B cell (primary cell): ENCODE results near the gene KCNQ1OT1. TPM values are rescaled to one million over a fixed set of nuclear protein-coding genes. Genes with fewer than 3 reads are reported as not detected.

ENCODE experiments used
- ATAC-seq: fragments of 200-7000 bp; cut with Tn5 transposase; one replicate; pipeline ENCODE4 v1.10.0; 2021; ENCODE audit warnings: low read depth, mild to moderate bottlenecking, moderate number of reproducible peaks, moderate library complexity
- CTCF ChIA-PET: fragments of 350-600 bp; sonication (Branson Sonifier 250); formaldehyde crosslinking; loops from one replicate; lab custom pipeline; 2021; ENCODE audit warnings: antibody characterized with exemption, inconsistent platforms; lab: Charles Lee
- POLR2A ChIA-PET: fragments of 350-600 bp; sonication (Branson Sonifier 250); formaldehyde crosslinking; loops from one replicate; lab custom pipeline; 2021; ENCODE audit warnings: antibody characterized with exemption; lab: Charles Lee
- DNase-seq: peaks from one replicate; pipeline ENCODE4 v3.0.0; 2013
- H2AFZ ChIP-seq: 2 replicates; pipeline ENCODE4 v1.6.1; 2012; ENCODE audit warnings: mild to moderate bottlenecking, low read depth, low read length; ENCODE audit not compliant: insufficient read depth, poor library complexity, severe bottlenecking
- H3K27ac ChIP-seq, 2 donors: 1 replicate in 1 of 2; 2 replicates in 1 of 2; pipeline ENCODE4 v1.5.1; 2012 to 2013; ENCODE audit warnings: low read length in 2 of 2, mild to moderate bottlenecking in 2 of 2, moderate library complexity in 1 of 2
- H3K27me3 ChIP-seq, 4 experiments: fragments of 200-600 bp in 1 of 4; sonication (generic) in 1 of 4; replicated peaks in 1 of 4; 1 replicate in 2 of 4; 2 replicates in 2 of 4; pipeline versions ENCODE4 v1.6.1 to v1.7.0; 2013 to 2016; ENCODE audit warnings: low read length in 3 of 4, mild to moderate bottlenecking in 2 of 4, mixed read lengths in 1 of 4, moderate library complexity in 1 of 4; ENCODE audit not compliant: insufficient read depth in 4 of 4, control insufficient read depth in 3 of 4; ENCODE audit errors: control extremely low read depth in 1 of 4
- H3K36me3 ChIP-seq, 2 experiments: replicated peaks in 1 of 2; 1 replicate in 1 of 2; 2 replicates in 1 of 2; pipeline versions ENCODE4 v1.6.1 to v1.7.1; 2013; ENCODE audit warnings: low read length in 1 of 2; ENCODE audit not compliant: insufficient read depth in 2 of 2, control insufficient read depth in 1 of 2; ENCODE audit errors: control extremely low read depth in 1 of 2, extremely low read depth in 1 of 2
- H3K4me1 ChIP-seq, 2 donors: fragments of 200-600 bp in 1 of 2; sonication (generic) in 1 of 2; 1 replicate in 1 of 2; 2 replicates in 1 of 2; pipeline versions ENCODE4 v1.5.1 to v1.6.1; 2013 to 2017; ENCODE audit warnings: low read length in 2 of 2; ENCODE audit not compliant: control insufficient read depth in 2 of 2, insufficient read depth in 2 of 2
- H3K4me2 ChIP-seq: replicated peaks from 2 replicates; pipeline ENCODE3; 2012; ENCODE audit warnings: mild to moderate bottlenecking, low read depth, low read length; ENCODE audit not compliant: poor library complexity, severe bottlenecking
- H3K4me3 ChIP-seq, 5 experiments: fragments of 200-600 bp in 1 of 5; sonication (generic) in 1 of 5; 1 replicate in 3 of 5; 2 replicates in 2 of 5; pipeline versions ENCODE4 v1.5.1 to v1.7.0; 2011 to 2016; ENCODE audit warnings: low read length in 4 of 5, mild to moderate bottlenecking in 4 of 5, low read depth in 2 of 5, control low read depth in 1 of 5, moderate library complexity in 1 of 5; ENCODE audit not compliant: insufficient read depth in 1 of 5; ENCODE audit errors: control extremely low read depth in 1 of 5, extremely low read depth in 1 of 5
- H3K79me2 ChIP-seq: fragments of 200-600 bp; sonication (generic); one replicate; pipeline ENCODE4 v1.6.0; 2016; ENCODE audit warnings: low read length; ENCODE audit not compliant: control insufficient read depth, insufficient read depth
- H3K9ac ChIP-seq: fragments of 200-600 bp; sonication (generic); 2 replicates; pipeline ENCODE4 v1.6.1; 2017; ENCODE audit warnings: mild to moderate bottlenecking, low read length, moderate library complexity
- H3K9me3 ChIP-seq, 3 donors: one replicate each; pipeline versions ENCODE4 v1.6.1 to v1.7.1; 2013; ENCODE audit warnings: low read length in 2 of 3; ENCODE audit not compliant: control insufficient read depth in 2 of 3, insufficient read depth in 1 of 3; ENCODE audit errors: control extremely low read depth in 1 of 3
- H4K20me1 ChIP-seq: 2 replicates; pipeline ENCODE4 v1.6.0; 2012; ENCODE audit warnings: mild to moderate bottlenecking, low read length; ENCODE audit not compliant: insufficient read depth, control insufficient read depth, poor library complexity, severe bottlenecking
- H3K27ac Mint-ChIP-seq: one replicate; pipeline ENCODE4 v1.8.0; 2021; ENCODE audit warnings: mixed read lengths
- H3K27me3 Mint-ChIP-seq: one replicate; pipeline ENCODE4 v1.8.0; 2021; ENCODE audit warnings: mixed read lengths
- H3K4me1 Mint-ChIP-seq: one replicate; pipeline ENCODE4 v1.8.0; 2021; ENCODE audit warnings: mixed read lengths
- H3K4me3 Mint-ChIP-seq: one replicate; pipeline ENCODE4 v1.8.0; 2021; ENCODE audit warnings: mixed read lengths
- H3K9me3 Mint-ChIP-seq: one replicate; pipeline ENCODE4 v1.8.0; 2022; ENCODE audit warnings: mixed read lengths; ENCODE audit not compliant: insufficient read depth
- CTCF ChIP-seq: fragments of 200-600 bp; IDR thresholded peaks from one replicate; pipeline ENCODE4 v1.8.0; 2022; ENCODE audit warnings: antibody characterized with exemption, mild to moderate bottlenecking
- EZH2 ChIP-seq: IDR thresholded peaks from 2 replicates; pipeline ENCODE4 v1.6.1; 2012; ENCODE audit warnings: borderline replicate concordance, low read depth, mild to moderate bottlenecking, moderate library complexity, low read length; ENCODE audit not compliant: insufficient read depth, poor library complexity, severe bottlenecking
- WGBS: methylation state at CpG from one replicate; pipeline ENCODE4 v1.1.5; 2013; ENCODE audit warnings: missing lambda C conversion rate; ENCODE audit not compliant: insufficient coverage; 5-methylcytosine and 5-hydroxymethylcytosine counted together
- intact Hi-C: fragments of 100-400 bp; cut with micrococcal nuclease; formaldehyde crosslinking; loops from one replicate; pipeline ENCODE4 v1.10.0; 2022
- polyA plus RNA-seq: library from polyadenylated mRNA; depleted of rRNA; stranded (reverse); fragments of >200 nt; gene quantifications from 2 replicates; pipeline ENCODE4 v1.2.3, GENCODE V29; 2012
- small RNA-seq: library from RNA; depleted of rRNA; stranded (forward); fragments of <200 nt; gene quantifications from one replicate; pipeline ENCODE3, GENCODE V24; 2012; ENCODE audit warnings: low replicate concordance, low read depth; ENCODE audit not compliant: insufficient read length
- total RNA-seq, 2 donors: library from RNA; stranded (reverse); fragments of 120-200 nt in 1 of 2; gene quantifications; 1 replicate in 1 of 2; 2 replicates in 1 of 2; pipeline versions ENCODE4 v1.2.3 to v1.2.4, GENCODE V29; 2013 to 2022

The KCNQ1OT1 gene
- total and polyA plus RNA-seq, 2 donors (not counting 1 experiment from before 2014, with no cell fraction given): 0.03 to 0.89 TPM

GRCh38 chr11:2558397-2558796, 141.4 kb downstream of the KCNQ1OT1 start:
- Histone ChIP-seq H3K27me3 (no peaks in the 10 kb centered on the region), H3K9ac (no peak overlapping the region), H3K9me3 (no peaks in the 10 kb centered on the region), H4K20me1 (peaks cover 68% of the 10 kb centered on the region), H3K36me3 (no peaks in the 10 kb centered on the region), H2AFZ (no peak overlapping the region), H3K4me3 (no peak overlapping the region), H3K4me2 (no peak overlapping the region), H3K27ac (no peak overlapping the region), H3K79me2 (peaks cover 16% of the 10 kb centered on the region), H3K4me1 (peaks cover 17 to 20% of the 10 kb centered on the region in 2 donors)
- DNase-seq (no peak), ATAC-seq (no peak)
- CTCF ChIA-PET: interaction anchor here (1.1 kb wide), 1 partner anchor 253 kb away, joined by 3 read pairs; no protein-coding TSS in a partner anchor
- POLR2A ChIA-PET: no interaction called here
- Mint-ChIP-seq H3K4me3 (no peak overlapping the region), H3K27ac (no peak overlapping the region), H3K9me3 (no peaks in the 10 kb centered on the region), H3K27me3 (no peaks in the 10 kb centered on the region), H3K4me1 (peaks cover 30% of the 10 kb centered on the region)
- intact Hi-C loops: no loop called here
- whole genome bisulfite sequencing: 98% methylated on average over 9 of the region's 17 CpGs
- TF ChIP-seq EZH2 (no peak), CTCF (no peak)

Small RNA genes within 50 kb of the gene (small RNA-seq; reads per million reads assigned to genes)
- gene RF01947 (not detected), gene RF01948 (not detected), gene RF01950 (not detected)

Other genes starting within 250 kb of the KCNQ1OT1 start
- 5.9 and 8.0 TPM in 2 replicates for gene CDKN1C, start 185.8 kb upstream of the KCNQ1OT1 start, total RNA-seq
- gene CDKN1C, start 185.8 kb upstream of the KCNQ1OT1 start, polyA plus RNA-seq: 0.58 and 1.1 TPM in 2 replicates
- gene PHLDA2, start 229.4 kb upstream of the KCNQ1OT1 start, total RNA-seq: 0.41 TPM in 1 of 2 replicates, not detected in the other
- 1.3 and 1.4 TPM in 2 replicates for gene PHLDA2, start 229.4 kb upstream of the KCNQ1OT1 start, polyA plus RNA-seq